ENCODE results near the gene GSTM1.

GSTM1 gene

GRCh38 chr1:109653306-109653705 lies 34.3 kb upstream of the GSTM1 start:
- TF ChIP-seq EZH2phosphoT487 (IDR thresholded peaks at IDR 0.05; ENCODE audit: low read depth): no peak
- TF ChIP-seq CTCF (IDR thresholded peaks at IDR 0.05; ENCODE audit: low read depth, low read length): no peak
- no peak overlapping the region for H3K4me2 ChIP-seq (ENCODE audit: low read length)

GRCh38 chr1:109654519-109654918 lies 33.1 kb upstream of the GSTM1 start:
- Histone ChIP-seq H3K9ac (ENCODE audit: low read length) (no peak overlapping the region), H3K27ac (ENCODE audit: low read length) (no peak overlapping the region), H3K36me3 (replicated peaks; ENCODE audit: low read depth, low read length) (no peaks in the 10 kb centered on the region), H2AFZ (ENCODE audit: low read depth, low read length) (no peak overlapping the region), H4K20me1 (ENCODE audit: insufficient read depth, low read length) (no peaks in the 10 kb centered on the region), H3K4me2 (ENCODE audit: low read length) (no peak overlapping the region), H3K79me2 (ENCODE audit: low read length) (no peaks in the 10 kb centered on the region), H3K27me3 (ENCODE audit: low read depth, low read length) (peaks cover 5% of the 10 kb centered on the region), H3K9me3 (ENCODE audit: insufficient read depth, low read length) (no peaks in the 10 kb centered on the region), H3K4me3 (ENCODE audit: low read length) (no peak overlapping the region), H3K4me1 (ENCODE audit: low read length) (peaks cover 8% of the 10 kb centered on the region; the same call in 1 of the 2 replicates)
- no peak for TF ChIP-seq CTCF (IDR thresholded peaks at IDR 0.05; ENCODE audit: low read depth, low read length)
- TF ChIP-seq EZH2phosphoT487 (IDR thresholded peaks at IDR 0.05; ENCODE audit: low read depth): no peak

More at GRCh38 chr1:109653306-109653705, 34.3 kb upstream of the GSTM1 start:
- H3K4me1 ChIP-seq (ENCODE audit: low read length): peaks cover 8% of the 10 kb centered on the region; the same call in 1 of the 2 replicates
- peaks cover 5% of the 10 kb centered on the region for H3K27me3 ChIP-seq (ENCODE audit: low read depth, low read length)
- no peaks in the 10 kb centered on the region for H3K9me3 ChIP-seq (ENCODE audit: insufficient read depth, low read length)
- H2AFZ ChIP-seq (ENCODE audit: low read depth, low read length): no peak overlapping the region
- no peaks in the 10 kb centered on the region for H3K36me3 ChIP-seq (replicated peaks; ENCODE audit: low read depth, low read length)
- no peaks in the 10 kb centered on the region for H4K20me1 ChIP-seq (ENCODE audit: insufficient read depth, low read length)
- H3K27ac ChIP-seq (ENCODE audit: low read length): no peak overlapping the region
- H3K4me3 ChIP-seq (ENCODE audit: low read length): no peak overlapping the region
- no peak overlapping the region for H3K9ac ChIP-seq (ENCODE audit: low read length)
- no peaks in the 10 kb centered on the region for H3K79me2 ChIP-seq (ENCODE audit: low read length)

GRCh38 chr1:109655615-109656519 lies 31.8 kb upstream of the GSTM1 start, which contains the start of gene GSTM4:
GSTM4 (plus strand) TSS chr1:109656099; CDS start chr1:109656390, 291 bp downstream.
- peak within 1 kb of the TSS; percentile 42 for H3K27ac ChIP-seq (ENCODE audit: low read length)
- no peaks in the 10 kb centered on the region for H3K79me2 ChIP-seq (ENCODE audit: low read length)
- H3K36me3 ChIP-seq (replicated peaks; ENCODE audit: low read depth, low read length): no peaks in the 10 kb centered on the region
- peak within 1 kb of the TSS; percentile 94 for H3K4me3 ChIP-seq (ENCODE audit: low read length)
- peak within 1 kb of the TSS; percentile 96 for H3K4me2 ChIP-seq (ENCODE audit: low read length)
- H3K4me1 ChIP-seq (ENCODE audit: low read length): peaks cover 8% of the 10 kb centered on the region; the same call in 1 of the 2 replicates
- peaks cover 5% of the 10 kb centered on the region for H3K27me3 ChIP-seq (ENCODE audit: low read depth, low read length)
- peak within 1 kb of the TSS; percentile 87 for H3K9ac ChIP-seq (ENCODE audit: low read length)
- H3K9me3 ChIP-seq (ENCODE audit: insufficient read depth, low read length): no peaks in the 10 kb centered on the region
- H2AFZ ChIP-seq (ENCODE audit: low read depth, low read length): peak within 1 kb of the TSS; percentile 98
- H4K20me1 ChIP-seq (ENCODE audit: insufficient read depth, low read length): no peaks in the 10 kb centered on the region
- TF ChIP-seq EZH2phosphoT487 (IDR thresholded peaks at IDR 0.05; ENCODE audit: low read depth) (no peak), CTCF (IDR thresholded peaks at IDR 0.05; ENCODE audit: low read depth, low read length) (no peak)

- Histone ChIP-seq H3K9ac (ENCODE audit: low read length) (no peak overlapping the region), H3K27me3 (ENCODE audit: low read depth, low read length) (no peaks in the 10 kb centered on the region; the same call in 1 of the 2 replicates), H3K9me3 (ENCODE audit: insufficient read depth, low read length) (no peaks in the 10 kb centered on the region), H3K4me1 (ENCODE audit: low read length) (peaks cover 8% of the 10 kb centered on the region; the same call in 1 of the 2 replicates), H3K36me3 (replicated peaks; ENCODE audit: low read depth, low read length) (no peaks in the 10 kb centered on the region), H4K20me1 (ENCODE audit: insufficient read depth, low read length) (no peaks in the 10 kb centered on the region), H2AFZ (ENCODE audit: low read depth, low read length) (no peak overlapping the region), H3K4me2 (ENCODE audit: low read length) (no peak overlapping the region), H3K79me2 (ENCODE audit: low read length) (no peaks in the 10 kb centered on the region), H3K27ac (ENCODE audit: low read length) (no peak overlapping the region), H3K4me3 (ENCODE audit: low read length) (no peak overlapping the region)
- TF ChIP-seq CTCF (IDR thresholded peaks at IDR 0.05; ENCODE audit: low read depth, low read length) (no peak), EZH2phosphoT487 (IDR thresholded peaks at IDR 0.05; ENCODE audit: low read depth) (no peak)
These were observed 30.2 kb upstream of the GSTM1 start for GRCh38 chr1:109657395-109657794.

All from OCI-LY3 (cell line).